IMR-90 (cell line): ENCODE measurements around the gene CHN1. TPM values are rescaled to one million over a fixed set of nuclear protein-coding genes. Genes with fewer than 3 reads are reported as not detected.

Experiments used
- ATAC-seq: fragments of 200-7000 bp; cut with Tn5 transposase; 2 replicates; pipeline ENCODE4 v1.9.1; 2020; ENCODE audit warnings: low read depth, mild to moderate bottlenecking, moderate library complexity
- BruUV-seq: library from RNA; stranded (reverse); fragments of 400-500 nt; replicated peaks from 2 replicates; lab custom pipeline; 2021; lab: Mats Ljungman, UMichigan
- CTCF ChIA-PET: fragments of 300-600 bp; formaldehyde crosslinking; extraction: SDS; loops from one replicate; lab custom pipeline; 2021; ENCODE audit warnings: antibody characterized with exemption; lab: Yijun Ruan, JAX
- POLR2A ChIA-PET: fragments of 300-600 bp; sonication (Branson Sonifier 250); formaldehyde crosslinking; loops from one replicate; lab custom pipeline; 2022; ENCODE audit warnings: antibody characterized with exemption; ENCODE audit not compliant: unreplicated experiment; lab: Charles Lee
- DNase-seq: peaks from one replicate; pipeline ENCODE4 v3.0.0; 2013
- H2AFZ ChIP-seq: replicated peaks from 2 replicates; pipeline ENCODE3; 2013; ENCODE audit warnings: low read length, mild to moderate bottlenecking; ENCODE audit not compliant: poor library complexity
- H2AK5ac ChIP-seq: 2 replicates; pipeline ENCODE4 v1.6.1; 2013; ENCODE audit warnings: low read depth, low read length, inconsistent platforms
- H2AK9ac ChIP-seq: replicated peaks from 2 replicates; pipeline ENCODE3; 2013; ENCODE audit warnings: mild to moderate bottlenecking, low read depth, low read length, moderate library complexity; ENCODE audit not compliant: poor library complexity
- H2BK120ac ChIP-seq: 2 replicates; pipeline ENCODE4 v1.6.1; 2013; ENCODE audit warnings: low read depth, low read length, inconsistent platforms
- H2BK15ac ChIP-seq: 3 replicates; pipeline ENCODE4 v1.6.1; 2013; ENCODE audit warnings: low read depth, low read length, inconsistent platforms
- H2BK20ac ChIP-seq: 2 replicates; pipeline ENCODE4 v1.6.1; 2013; ENCODE audit warnings: low read depth, mild to moderate bottlenecking, inconsistent platforms, low read length, moderate library complexity
- H2BK5ac ChIP-seq: 2 replicates; pipeline ENCODE4 v1.6.1; 2013; ENCODE audit warnings: mild to moderate bottlenecking, low read depth, low read length, inconsistent platforms; ENCODE audit not compliant: poor library complexity, severe bottlenecking
- H3K14ac ChIP-seq: replicated peaks from 2 replicates; pipeline ENCODE4 v1.6.1; 2013; ENCODE audit warnings: low read depth, low read length, inconsistent platforms
- H3K18ac ChIP-seq: 2 replicates; pipeline ENCODE4 v1.6.1; 2013; ENCODE audit warnings: low read depth, low read length, control low read depth
- H3K23ac ChIP-seq: 2 replicates; pipeline ENCODE4 v1.6.1; 2013; ENCODE audit warnings: low read depth, low read length, inconsistent platforms
- H3K27ac ChIP-seq: 2 replicates; pipeline ENCODE4 v1.5.1; 2013; ENCODE audit warnings: mild to moderate bottlenecking, control low read depth, low read length; ENCODE audit not compliant: insufficient read depth
- H3K27me3 ChIP-seq: 2 replicates; pipeline ENCODE4 v1.6.1; 2013; ENCODE audit warnings: low read length; ENCODE audit not compliant: control insufficient read depth, insufficient read depth
- H3K36me3 ChIP-seq: 2 replicates; pipeline ENCODE4 v1.6.1; 2013; ENCODE audit warnings: low read length, mixed read lengths; ENCODE audit not compliant: control insufficient read depth, insufficient read depth
- H3K4ac ChIP-seq: 2 replicates; pipeline ENCODE4 v1.6.1; 2013; ENCODE audit warnings: low read depth, low read length, inconsistent platforms
- H3K4me1 ChIP-seq: 2 replicates; pipeline ENCODE4 v1.6.1; 2013; ENCODE audit warnings: low read length, mixed read lengths; ENCODE audit not compliant: control insufficient read depth, insufficient read depth
- H3K4me2 ChIP-seq: 2 replicates; pipeline ENCODE4 v1.6.1; 2013; ENCODE audit warnings: low read depth, mild to moderate bottlenecking, control low read depth, low read length, moderate library complexity
- H3K4me3 ChIP-seq: 2 replicates; pipeline ENCODE4 v1.5.1; 2013; ENCODE audit warnings: low read depth, mild to moderate bottlenecking, control low read depth, low read length, moderate library complexity; ENCODE audit not compliant: insufficient read depth
- H3K56ac ChIP-seq: 2 replicates; pipeline ENCODE4 v1.6.1; 2013; ENCODE audit warnings: low read length, inconsistent platforms; ENCODE audit not compliant: insufficient read depth; ENCODE audit errors: extremely low read depth
- H3K79me1 ChIP-seq, 2 experiments: 2 replicates each; pipeline ENCODE4 v1.6.1; 2013; ENCODE audit warnings: low read length in 2 of 2, inconsistent platforms in 1 of 2, low read depth in 1 of 2
- H3K9ac ChIP-seq: 2 replicates; pipeline ENCODE4 v1.6.1; 2013; ENCODE audit warnings: low read depth, low read length, control low read depth
- H3K9me1 ChIP-seq: 2 replicates; pipeline ENCODE4 v1.6.1; 2013; ENCODE audit warnings: low read length, inconsistent platforms; ENCODE audit not compliant: insufficient read depth
- H3K9me3 ChIP-seq: 2 replicates; pipeline ENCODE4 v1.6.1; 2013; ENCODE audit warnings: low read length; ENCODE audit not compliant: control insufficient read depth, insufficient read depth
- H4K20me1 ChIP-seq: 2 replicates; pipeline ENCODE4 v1.6.1; 2013; ENCODE audit warnings: low read length, inconsistent platforms; ENCODE audit not compliant: insufficient read depth
- H4K5ac ChIP-seq: 2 replicates; pipeline ENCODE4 v1.6.1; 2013; ENCODE audit warnings: mild to moderate bottlenecking, low read depth, low read length, control low read depth
- H4K8ac ChIP-seq, 2 experiments: 2 replicates each; pipeline ENCODE4 v1.6.1; 2013; ENCODE audit warnings: low read depth in 2 of 2, low read length in 2 of 2, control low read depth in 1 of 2, inconsistent platforms in 1 of 2
- H4K91ac ChIP-seq: 2 replicates; pipeline ENCODE4 v1.6.1; 2013; ENCODE audit warnings: low read depth, low read length, inconsistent platforms; ENCODE audit not compliant: insufficient read depth
- CEBPB ChIP-seq: IDR thresholded peaks from 2 replicates; pipeline ENCODE4 v1.6.1; 2012; ENCODE audit warnings: low read depth, low read length, improper control_type of control experiment
- FOS ChIP-seq: fragments of 150-350 bp; IDR thresholded peaks from 2 replicates; pipeline ENCODE4 v1.6.1; 2016; ENCODE audit warnings: low read depth, low read length
- MAZ ChIP-seq: IDR thresholded peaks from 2 replicates; pipeline ENCODE4 v1.6.1; 2012; ENCODE audit warnings: low read depth, mild to moderate bottlenecking, low read length, improper control_type of control experiment, moderate library complexity, borderline replicate concordance
- NFE2L2 ChIP-seq: fragments of 150-350 bp; IDR thresholded peaks from 2 replicates; pipeline ENCODE4 v1.6.1; 2016; ENCODE audit warnings: low read depth, mild to moderate bottlenecking, low read length
- SMC3 ChIP-seq: fragments of 150-350 bp; IDR thresholded peaks from 2 replicates; pipeline ENCODE4 v1.6.1; 2016; ENCODE audit warnings: low read depth, mild to moderate bottlenecking, antibody characterized with exemption, low read length, moderate library complexity
- WGBS, 2 experiments: methylation state at CpG; one replicate each; pipeline versions ENCODE4 v1.1.5 to v1.1.7; 2013; ENCODE audit warnings: missing lambda C conversion rate in 2 of 2; ENCODE audit not compliant: insufficient read length in 1 of 2; ENCODE audit errors: extremely low coverage in 2 of 2; 5-methylcytosine and 5-hydroxymethylcytosine counted together
- dilution Hi-C: fragments of 300-500 bp; cut with HindIII; formaldehyde crosslinking; loops from one replicate; pipeline ENCODE4 v1.14.3; 2018; ENCODE audit warnings: low sequenced_read_pairs; ENCODE audit not compliant: unreplicated experiment
- in situ Hi-C: fragments of 300-500 bp; cut with MboI; formaldehyde crosslinking; loops from 3 replicates; pipeline ENCODE4 v1.14.3; 2019; ENCODE audit warnings: low sequenced_read_pairs, inconsistent platforms, mixed read lengths
- intact Hi-C: fragments of 100-400 bp; cut with micrococcal nuclease; formaldehyde crosslinking; loops from 2 replicates; pipeline ENCODE4 v1.10.0; 2022
- polyA plus RNA-seq, 3 experiments: library from polyadenylated mRNA; depleted of rRNA; stranded (reverse); fragments of >200 nt; gene quantifications; 2 replicates each; pipeline ENCODE4 v1.2.3, GENCODE V29; 2012; ENCODE audit warnings: low replicate concordance in 1 of 3
- total RNA-seq: library from RNA; depleted of rRNA; stranded (reverse); fragments of >200 nt; gene quantifications from 2 replicates; pipeline ENCODE4 v1.2.3, GENCODE V29; 2012
- TF ChIP-seq, protein P1 (sequence below): fragments of 150-350 bp; IDR thresholded peaks from 2 replicates; pipeline ENCODE4 v1.6.1; 2016; ENCODE audit warnings: low read depth, mild to moderate bottlenecking, low read length, moderate library complexity, borderline replicate concordance

The CHN1 gene
- total and polyA plus RNA-seq, 2 of the 4 experiments (the other 2 are of a cell fraction): 58.4 to 66.9 TPM

DNA sequence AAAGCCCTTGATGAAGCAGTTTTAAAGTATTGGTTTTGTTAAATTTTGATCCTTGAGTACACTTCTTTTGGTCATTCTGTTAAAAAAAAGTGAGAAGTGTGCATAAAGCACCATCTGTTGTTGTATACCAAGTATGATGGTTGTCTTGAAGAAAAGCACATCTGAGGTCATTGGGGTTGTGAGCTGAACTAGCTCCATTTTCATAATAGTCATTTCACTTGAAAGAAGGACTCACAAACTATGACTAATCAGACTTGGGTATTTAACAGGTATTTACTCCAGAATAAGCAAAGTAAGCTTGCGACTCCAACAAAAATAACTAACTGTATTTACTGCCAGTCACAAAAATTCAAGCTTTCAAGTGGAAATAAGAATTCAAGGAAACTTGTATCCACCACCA is 35.1 kb downstream of the CHN1 start:
- Histone ChIP-seq H2AFZ (no peak overlapping the region), H3K36me3 (no peaks in the 10 kb centered on the region), H3K9me1 (0 out of 2 replicates have a peak, but pooled peaks cover 3% of the 10 kb centered on the region), H3K27ac (no peak overlapping the region), H3K9me3 (no peaks in the 10 kb centered on the region), H2BK20ac (peak overlapping the region; percentile 88), H3K27me3 (no peaks in the 10 kb centered on the region), H3K14ac (peak overlapping the region; percentile 88), H3K79me1 (peaks cover 4 to 19% of the 10 kb centered on the region in 2 experiments; a peak in 3 of 4 replicates), H2BK5ac (peak overlapping the region; percentile 70), H3K23ac (peak overlapping the region; percentile 72; the same call in 1 of the 2 replicates), H3K4me1 (peaks cover 17% of the 10 kb centered on the region; the same call in 1 of the 2 replicates), H4K91ac (peak overlapping the region; percentile 75), H2BK120ac (peak overlapping the region; percentile 68), H2AK5ac (no peak overlapping the region), H4K20me1 (no peaks in the 10 kb centered on the region), H4K5ac (peak overlapping the region; percentile 58; the same call in 1 of the 2 replicates), H3K9ac (no peak overlapping the region), H3K4me3 (no peak overlapping the region), H3K56ac (no peak overlapping the region), H4K8ac (0 out of 4 replicates have a peak overlapping the region, but pooled peaks of 1 of the 2 experiments have one; percentile 25), H2BK15ac (peak overlapping the region; percentile 53; the same call in 1 of the 3 replicates), H3K18ac (peak overlapping the region; percentile 90; the same call in 1 of the 2 replicates), H3K4ac (peak overlapping the region; percentile 79; the same call in 1 of the 2 replicates), H2AK9ac (no peak overlapping the region), H3K4me2 (no peak overlapping the region)
- intact Hi-C loops (loop anchor here (5.0 kb wide), 1 partner anchor 123 kb away; no protein-coding TSS in a partner anchor), in situ Hi-C loops (no loop called here), dilution Hi-C loops (no loop called here)
- no CpG with 5 or more reads among the region's 1 CpG for WGBS, 2 experiments
- ChIA-PET POLR2A (no interaction called here), CTCF (interaction anchor here (0.5 to 1.2 kb wide), 5 partner anchors 10 to 271 kb away, joined by 3 to 4 read pairs (median 3); no protein-coding TSS in a partner anchor)
- no peak for ATAC-seq
- peak; percentile 61 for DNase-seq
- no TSS peak for BruUV-seq
- no peak for TF ChIP-seq NFE2L2
- TF ChIP-seq, protein P1, sequence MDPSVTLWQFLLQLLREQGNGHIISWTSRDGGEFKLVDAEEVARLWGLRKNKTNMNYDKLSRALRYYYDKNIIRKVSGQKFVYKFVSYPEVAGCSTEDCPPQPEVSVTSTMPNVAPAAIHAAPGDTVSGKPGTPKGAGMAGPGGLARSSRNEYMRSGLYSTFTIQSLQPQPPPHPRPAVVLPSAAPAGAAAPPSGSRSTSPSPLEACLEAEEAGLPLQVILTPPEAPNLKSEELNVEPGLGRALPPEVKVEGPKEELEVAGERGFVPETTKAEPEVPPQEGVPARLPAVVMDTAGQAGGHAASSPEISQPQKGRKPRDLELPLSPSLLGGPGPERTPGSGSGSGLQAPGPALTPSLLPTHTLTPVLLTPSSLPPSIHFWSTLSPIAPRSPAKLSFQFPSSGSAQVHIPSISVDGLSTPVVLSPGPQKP: no peak
- no peak for TF ChIP-seq CEBPB
- TF ChIP-seq SMC3: no peak
- no peak for TF ChIP-seq MAZ
- TF ChIP-seq FOS: no peak
